GM12875 (cell line): ENCODE measurements around the gene CAPN3.

Experiments
- H3K4me3 ChIP-seq: one replicate; pipeline ENCODE4 v1.5.1; 2011; ENCODE audit warnings: low read depth, low read length, control low read depth
- CTCF ChIP-seq: IDR thresholded peaks from 2 replicates; pipeline ENCODE4 v1.5.1; 2011; ENCODE audit warnings: low read depth, mild to moderate bottlenecking, control low read depth, inconsistent platforms, low read length, moderate library complexity, borderline replicate concordance; ENCODE audit not compliant: insufficient read depth

The CAPN3 gene

GRCh38 chr15:42403389-42403788, 44.1 kb downstream of the CAPN3 start:
- TF ChIP-seq CTCF, result no peak
- H3K4me3 ChIP-seq, result no peak overlapping the region

DNA sequence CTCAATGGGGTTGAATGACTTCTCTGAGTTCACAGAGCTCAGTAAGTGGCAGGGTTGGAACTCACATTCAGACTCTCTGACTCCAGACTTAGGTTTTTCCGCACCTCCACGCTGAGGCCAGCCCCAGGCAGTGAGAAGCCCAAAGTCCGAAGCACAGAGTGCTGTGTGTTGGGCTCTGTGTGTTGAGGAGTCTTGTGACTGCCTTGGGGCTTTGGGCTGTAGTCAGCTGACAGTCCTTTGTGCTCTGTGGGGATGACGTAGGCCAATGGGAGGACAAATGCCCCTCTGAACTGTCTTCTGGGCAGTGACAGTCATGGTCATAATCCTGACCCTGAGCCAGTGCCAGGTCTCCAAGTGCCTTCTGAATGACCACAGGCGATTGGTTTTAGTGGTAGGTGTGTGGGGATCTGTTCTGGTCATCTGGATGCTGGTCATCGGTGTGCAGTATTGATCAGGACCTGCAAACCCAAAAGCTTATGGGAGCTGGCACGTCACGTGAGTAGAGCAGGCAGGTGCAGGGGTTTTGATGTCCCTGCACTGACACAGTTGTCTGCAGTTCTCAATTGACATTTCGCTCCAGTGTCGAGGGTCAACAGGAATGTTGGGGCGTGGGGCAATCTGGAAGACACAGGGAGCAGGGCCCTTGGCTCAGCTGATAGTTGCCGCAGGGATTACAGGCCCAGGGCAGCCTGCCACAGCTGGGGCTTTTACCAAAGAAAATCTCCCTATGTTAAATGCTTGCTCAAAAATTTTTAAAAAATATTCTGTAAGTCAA, 45.3 kb downstream of the CAPN3 start:
- no peak for TF ChIP-seq CTCF

GRCh38 chr15:42405863-42406482, 46.7 kb downstream of the CAPN3 start:
- TF ChIP-seq CTCF, result no peak
- H3K4me3 ChIP-seq, result no peak overlapping the region

More for the DNA sequence above, 45.3 kb downstream of the CAPN3 start:
- no peak overlapping the region for H3K4me3 ChIP-seq

GRCh38 chr15:42408178-42408577, 48.9 kb downstream of the CAPN3 start:
- TF ChIP-seq CTCF, result no peak
- no peak overlapping the region for H3K4me3 ChIP-seq

- no peak for TF ChIP-seq CTCF
- no peak overlapping the region for H3K4me3 ChIP-seq
Observed at GRCh38 chr15:42409011-42409410, 49.7 kb downstream of the CAPN3 start.

- no peak for TF ChIP-seq CTCF
- H3K4me3 ChIP-seq, result no peak overlapping the region
Observed at GRCh38 chr15:42411884-42412283, 52.6 kb downstream of the CAPN3 start.

DNA sequence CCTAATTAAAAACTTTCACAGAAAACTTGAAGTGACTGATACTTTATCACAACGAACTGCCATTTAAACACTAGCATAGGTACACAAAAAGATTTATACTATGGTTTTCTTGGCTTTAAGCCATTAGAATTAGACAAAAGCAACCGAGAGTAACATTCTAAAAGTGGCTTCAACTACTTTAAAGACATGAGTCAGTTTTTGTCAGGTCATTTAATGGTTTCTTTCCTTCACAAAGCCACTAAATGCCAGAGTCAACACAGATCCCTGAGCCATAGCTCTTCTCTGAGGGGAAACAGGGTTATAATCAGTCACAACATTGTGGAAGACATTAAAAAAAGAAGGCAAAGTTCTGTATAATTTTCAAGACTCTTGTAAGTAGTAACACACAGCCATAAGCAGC, 54.6 kb downstream of the CAPN3 start:
- H3K4me3 ChIP-seq, result no peak overlapping the region
- no peak for TF ChIP-seq CTCF
